ENCODE measurements around the gene CCDC78.

DNA sequence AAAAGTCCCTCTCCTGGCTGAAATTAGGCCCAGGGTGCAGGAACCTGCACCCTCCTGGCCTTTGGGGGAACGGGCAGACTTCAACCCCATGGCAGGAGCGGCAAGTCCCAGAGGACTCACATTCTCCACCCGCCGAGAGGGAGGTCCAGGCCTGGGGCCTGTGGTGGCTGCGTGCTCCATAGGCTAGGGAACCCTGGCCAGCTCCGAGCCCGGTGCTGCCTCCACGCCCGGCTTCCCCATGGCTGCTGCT lies 130 bp downstream of the CCDC78 start:
- TF ChIP-seq POLR2A (IDR thresholded peaks at IDR 0.05; ENCODE audit: low read depth, low read length) (no peak), POLR2AphosphoS5 (IDR thresholded peaks at IDR 0.05; ENCODE audit: low read depth, low read length) (no peak), TAF1 (IDR thresholded peaks at IDR 0.05; ENCODE audit: low read depth, low read length) (no peak), PAX5 (IDR thresholded peaks at IDR 0.05; ENCODE audit: insufficient read depth, low read length, severe bottlenecking) (no peak), SPI1 (IDR thresholded peaks at IDR 0.05; ENCODE audit: low read depth, low read length) (no peak)
